H1 (cell line): ENCODE measurements around the gene GRIA1.
A peak's percentile ranks its signal among the peaks of the same experiment; 100 is the strongest.

Experiments used
- EZH2 ChIP-seq: fragments of 200-600 bp; sonication (generic); IDR thresholded peaks from 2 replicates; pipeline ENCODE4 v1.7.1; 2012; ENCODE audit warnings: low read depth, mild to moderate bottlenecking, moderate library complexity, low read length, inconsistent platforms; ENCODE audit not compliant: severe bottlenecking
- MAX ChIP-seq: IDR thresholded peaks from 2 replicates; pipeline ENCODE4 v1.6.1; 2012; ENCODE audit warnings: inconsistent platforms
- PHF8 ChIP-seq: fragments of 200-600 bp; sonication (generic); conservative IDR thresholded peaks from 2 replicates; pipeline ENCODE4 v1.7.1; 2012; ENCODE audit warnings: low read depth, mild to moderate bottlenecking, inconsistent platforms, low read length, moderate library complexity
- POLR2AphosphoS5 ChIP-seq: IDR thresholded peaks from 2 replicates; pipeline ENCODE4 v1.6.1; 2011; ENCODE audit warnings: low read depth, low read length
- YY1 ChIP-seq: IDR thresholded peaks from 2 replicates; pipeline ENCODE4 v1.6.1; 2011; ENCODE audit warnings: low read depth, mild to moderate bottlenecking, low read length
- ZNF274 ChIP-seq: IDR thresholded peaks from 2 replicates; pipeline ENCODE4 v1.7.0; 2012; ENCODE audit warnings: low read length, borderline replicate concordance; ENCODE audit errors: extremely low read depth
- TF ChIP-seq, protein P1 (sequence below), 3 experiments: IDR thresholded peaks; 1 replicate in 2 of 3; 2 replicates in 1 of 3; pipeline versions ENCODE4 v1.5.1 to v1.6.1; 2011; ENCODE audit warnings: low read length in 3 of 3, mild to moderate bottlenecking in 3 of 3, inconsistent platforms in 2 of 3, low read depth in 1 of 3, moderate library complexity in 1 of 3; ENCODE audit not compliant: insufficient read depth in 1 of 3; ENCODE audit errors: control extremely low read depth in 1 of 3

DNA sequence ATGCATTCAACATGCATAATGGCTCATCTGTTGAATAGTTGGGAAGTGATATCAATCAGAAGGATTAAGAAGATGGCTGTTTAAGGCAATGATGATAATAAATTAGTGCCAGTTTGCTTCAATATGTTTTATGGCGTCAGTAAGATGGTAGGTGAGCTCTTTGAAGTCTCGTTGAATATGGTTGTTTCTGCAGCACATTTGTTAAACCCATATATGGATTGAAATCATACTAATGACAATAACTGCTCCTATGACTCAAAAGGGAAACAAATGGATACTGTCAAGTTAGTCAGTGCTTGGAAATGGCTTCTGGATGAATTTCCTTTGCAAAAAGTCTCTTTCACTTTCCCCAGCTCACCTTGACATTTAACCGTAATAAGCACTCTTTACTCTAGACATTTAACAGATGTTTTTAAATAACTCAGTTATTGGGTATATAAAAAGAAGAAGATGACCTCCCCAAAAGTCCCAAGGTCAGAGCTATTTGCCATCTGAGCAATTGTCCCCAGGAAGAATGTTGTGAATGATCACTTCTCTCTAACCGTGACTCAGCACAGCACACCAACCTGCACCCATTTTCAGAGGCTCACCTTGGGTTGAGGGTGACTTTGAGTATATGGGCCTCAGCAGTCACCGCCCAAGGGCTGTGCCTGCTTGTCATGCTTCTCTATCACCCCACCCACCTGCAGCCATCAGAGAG is 133.4 kb downstream of the GRIA1 start:
- TF ChIP-seq, protein P1, sequence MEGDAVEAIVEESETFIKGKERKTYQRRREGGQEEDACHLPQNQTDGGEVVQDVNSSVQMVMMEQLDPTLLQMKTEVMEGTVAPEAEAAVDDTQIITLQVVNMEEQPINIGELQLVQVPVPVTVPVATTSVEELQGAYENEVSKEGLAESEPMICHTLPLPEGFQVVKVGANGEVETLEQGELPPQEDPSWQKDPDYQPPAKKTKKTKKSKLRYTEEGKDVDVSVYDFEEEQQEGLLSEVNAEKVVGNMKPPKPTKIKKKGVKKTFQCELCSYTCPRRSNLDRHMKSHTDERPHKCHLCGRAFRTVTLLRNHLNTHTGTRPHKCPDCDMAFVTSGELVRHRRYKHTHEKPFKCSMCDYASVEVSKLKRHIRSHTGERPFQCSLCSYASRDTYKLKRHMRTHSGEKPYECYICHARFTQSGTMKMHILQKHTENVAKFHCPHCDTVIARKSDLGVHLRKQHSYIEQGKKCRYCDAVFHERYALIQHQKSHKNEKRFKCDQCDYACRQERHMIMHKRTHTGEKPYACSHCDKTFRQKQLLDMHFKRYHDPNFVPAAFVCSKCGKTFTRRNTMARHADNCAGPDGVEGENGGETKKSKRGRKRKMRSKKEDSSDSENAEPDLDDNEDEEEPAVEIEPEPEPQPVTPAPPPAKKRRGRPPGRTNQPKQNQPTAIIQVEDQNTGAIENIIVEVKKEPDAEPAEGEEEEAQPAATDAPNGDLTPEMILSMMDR (IDR thresholded peaks at IDR 0.05; ENCODE audit: control extremely low read depth in 1 of 3, insufficient read depth in 1 of 3, low read depth in 1 of 3, low read length in 3 of 3): no peak
- TF ChIP-seq EZH2 (no peak), PHF8 (no peak), MAX (no peak), POLR2AphosphoS5 (peak; percentile 17; the same call in 1 of the 2 replicates), ZNF274 (no peak), YY1 (no peak)
